RWPE2 (cell line): Measurements from ENCODE around the gene CALY.

Source experiments
- ATAC-seq: fragments of 200-7000 bp; cut with Tn5 transposase; 3 replicates; pipeline ENCODE4 v1.9.1; 2021; ENCODE audit warnings: low read depth
- DNase-seq: peaks from one replicate; pipeline ENCODE4 v3.0.0-alpha.2; 2020; ENCODE audit warnings: low spot score
- H3K27ac ChIP-seq: fragments of 450-650 bp; 2 replicates; pipeline ENCODE4 v1.5.1; 2017; ENCODE audit warnings: mild to moderate bottlenecking; ENCODE audit not compliant: poor library complexity, severe bottlenecking
- H3K27me3 ChIP-seq: fragments of 250-450 bp; sonication (Bioruptor Pico); 2 replicates; pipeline ENCODE4 v1.5.1; 2021; ENCODE audit warnings: mild to moderate bottlenecking, moderate library complexity; ENCODE audit not compliant: insufficient read depth, poor library complexity, severe bottlenecking
- H3K36me3 ChIP-seq: fragments of 250-450 bp; sonication (Bioruptor Pico); 2 replicates; pipeline ENCODE4 v1.5.1; 2020; ENCODE audit warnings: low read depth, mild to moderate bottlenecking, moderate library complexity
- H3K4me1 ChIP-seq: fragments of 250-450 bp; sonication (Bioruptor Pico); 2 replicates; pipeline ENCODE4 v1.5.1; 2021; ENCODE audit warnings: mild to moderate bottlenecking, moderate library complexity; ENCODE audit not compliant: insufficient read depth, poor library complexity, severe bottlenecking
- H3K4me3 ChIP-seq: fragments of 250-450 bp; sonication (Bioruptor Pico); 2 replicates; pipeline ENCODE4 v1.5.1; 2021; ENCODE audit warnings: mild to moderate bottlenecking, moderate library complexity; ENCODE audit not compliant: severe bottlenecking
- H3K9me3 ChIP-seq: fragments of 250-450 bp; sonication (Bioruptor Pico); 2 replicates; pipeline ENCODE4 v1.5.1; 2021; ENCODE audit warnings: mild to moderate bottlenecking, moderate library complexity; ENCODE audit not compliant: severe bottlenecking
- CTCF ChIP-seq: fragments of 450-650 bp; IDR thresholded peaks from one replicate; pipeline ENCODE4 v1.5.1; 2017; ENCODE audit warnings: mild to moderate bottlenecking, moderate library complexity; ENCODE audit not compliant: poor library complexity, severe bottlenecking

Gene CALY

DNA sequence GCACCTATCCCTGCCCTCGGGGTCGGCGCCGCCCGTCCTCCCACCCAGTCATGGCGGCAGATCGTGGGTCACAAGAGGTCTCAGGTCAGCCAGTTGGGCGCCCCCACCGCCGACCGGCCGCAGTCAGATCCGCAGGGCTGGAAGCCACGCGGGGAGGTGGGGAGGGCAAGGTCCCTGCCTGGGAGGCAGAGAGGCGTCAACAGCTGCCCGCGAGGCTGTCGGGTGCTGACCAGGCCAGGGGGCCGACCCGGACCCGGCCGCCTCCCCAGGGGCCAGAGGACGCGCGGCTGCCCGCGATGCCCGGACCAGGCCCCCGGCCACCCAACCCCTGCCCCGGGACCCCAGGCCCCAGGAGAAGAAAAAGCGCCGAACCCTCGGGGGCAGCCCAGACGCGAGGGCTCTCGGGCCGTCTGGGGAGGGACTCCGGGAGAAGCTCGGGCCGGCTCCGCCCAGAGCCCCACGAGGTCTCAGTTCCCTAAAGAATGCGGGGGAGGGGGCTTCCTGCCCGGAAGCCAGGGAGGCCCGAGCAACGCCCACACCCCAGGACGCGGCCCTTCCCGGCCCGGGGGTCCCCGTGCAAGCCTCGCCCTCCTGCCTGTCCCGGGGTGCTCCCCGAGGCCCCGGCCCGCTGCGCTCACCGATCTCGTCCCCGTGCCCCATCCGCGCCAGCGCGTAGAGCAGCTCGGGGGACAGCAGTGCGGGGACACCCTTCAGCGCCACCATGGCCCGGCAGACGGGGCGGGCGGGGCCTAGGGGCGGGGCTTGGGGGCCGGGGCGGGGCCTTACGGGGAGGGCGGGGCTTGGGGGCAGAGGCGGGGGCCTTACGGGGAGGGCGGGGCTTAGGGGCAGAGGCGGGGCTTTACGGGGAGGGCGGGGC, 20.8 kb upstream of the CALY start, which contains the start of gene FUOM:
Gene FUOM, minus strand, starts transcription at position 735 of the 877 bp plus-strand sequence. Its CDS starts 12 bp downstream, at position 723.
- Histone ChIP-seq H3K27me3 (no peaks in the 10 kb centered on the region), H3K27ac (peak within 1 kb of the TSS; percentile 5), H3K36me3 (peaks cover 13% of the 10 kb centered on the region; the same call in 1 of the 2 replicates), H3K4me1 (no peaks in the 10 kb centered on the region), H3K4me3 (peak within 1 kb of the TSS; percentile 68), H3K9me3 (no peaks in the 10 kb centered on the region)
- peak; percentile 65 for ATAC-seq
- no peak for DNase-seq
- TF ChIP-seq CTCF = no peak

DNA sequence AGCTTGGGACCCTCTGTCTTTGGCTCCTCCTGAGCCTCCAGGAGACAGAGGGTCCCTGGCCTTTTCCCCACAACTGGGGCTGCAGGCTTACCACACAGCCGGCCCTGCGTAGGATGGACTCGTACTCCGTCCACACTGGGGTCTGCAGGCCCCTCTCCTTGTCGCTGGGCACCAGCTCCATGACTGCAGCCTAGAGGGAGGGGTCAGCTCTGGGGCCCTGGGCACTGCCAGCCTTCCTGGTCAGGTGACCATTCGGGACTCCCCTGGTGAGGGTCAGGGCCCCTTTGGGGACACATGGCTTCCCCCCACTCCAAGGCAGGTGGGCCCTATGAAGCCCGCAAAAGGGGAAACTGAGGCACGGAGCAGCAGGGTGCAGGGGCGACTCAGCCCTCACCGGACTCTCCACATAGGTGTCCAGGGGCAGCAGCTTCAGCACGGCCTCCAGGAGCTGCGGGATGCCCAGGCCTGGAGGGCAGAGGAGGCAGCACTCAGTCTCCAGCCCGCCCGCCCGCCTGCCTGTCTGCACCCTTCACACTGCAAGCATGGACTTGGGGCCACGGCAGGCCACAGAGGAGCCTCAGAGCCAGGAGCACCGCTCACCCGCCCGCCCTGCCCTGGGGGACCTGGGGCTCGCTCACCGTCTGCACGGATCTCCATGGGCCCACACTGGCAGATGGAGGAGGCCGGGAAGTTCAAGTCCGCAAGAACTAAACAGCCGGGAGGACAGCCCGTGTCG, 20.0 kb upstream of the CALY start:
- DNase-seq (no peak), ATAC-seq (peak; percentile 24)
- Histone ChIP-seq H3K27ac (peak overlapping the region; percentile 5), H3K27me3 (no peaks in the 10 kb centered on the region), H3K36me3 (peaks cover 8% of the 10 kb centered on the region; the same call in 1 of the 2 replicates), H3K4me1 (no peaks in the 10 kb centered on the region), H3K9me3 (no peaks in the 10 kb centered on the region), H3K4me3 (peak overlapping the region; percentile 68)
- TF ChIP-seq CTCF = no peak

DNA sequence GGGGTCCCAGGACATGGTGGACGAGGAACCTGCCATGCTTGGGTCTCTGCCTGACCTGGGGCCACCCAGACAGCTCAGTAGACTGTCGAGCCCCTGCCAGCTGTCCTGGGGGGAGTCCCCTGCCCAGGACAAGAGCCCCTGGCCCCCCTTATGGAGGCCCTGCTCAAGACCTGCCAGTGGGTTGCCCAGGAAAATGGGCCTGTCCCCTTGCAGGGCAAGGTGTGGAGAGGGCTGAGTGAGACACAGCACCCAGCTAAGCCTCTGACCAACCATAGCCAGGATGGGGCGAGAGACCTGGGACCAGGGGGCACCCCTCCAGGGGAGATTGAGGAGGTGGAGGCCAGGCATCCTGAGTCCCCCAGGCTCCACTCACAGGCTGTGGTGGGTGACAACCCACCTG, 19.3 kb upstream of the CALY start:
- Histone ChIP-seq H3K36me3 (peaks cover 8% of the 10 kb centered on the region; the same call in 1 of the 2 replicates), H3K27me3 (no peaks in the 10 kb centered on the region), H3K4me3 (no peak overlapping the region), H3K9me3 (no peaks in the 10 kb centered on the region), H3K27ac (no peak overlapping the region), H3K4me1 (no peaks in the 10 kb centered on the region)
- TF ChIP-seq CTCF = no peak
- DNase-seq = no peak
- ATAC-seq = no peak

- Histone ChIP-seq H3K36me3 (peaks cover 8% of the 10 kb centered on the region; the same call in 1 of the 2 replicates), H3K27me3 (no peaks in the 10 kb centered on the region), H3K27ac (no peak overlapping the region), H3K4me3 (no peak overlapping the region), H3K4me1 (no peaks in the 10 kb centered on the region), H3K9me3 (no peaks in the 10 kb centered on the region)
- DNase-seq (no peak), ATAC-seq (no peak)
- no peak for TF ChIP-seq CTCF
Observed at GRCh38 chr10:133355266-133355665, 18.6 kb upstream of the CALY start.
